SHP77 treated with DMSO at 0.1 percent for 48 hours (cell line): ENCODE measurements around the gene HTT.

Experiments
- DNase-seq: peaks from one replicate; lab custom pipeline; 2025; lab: John Stamatoyannopoulos, UW

Gene HTT

DNA sequence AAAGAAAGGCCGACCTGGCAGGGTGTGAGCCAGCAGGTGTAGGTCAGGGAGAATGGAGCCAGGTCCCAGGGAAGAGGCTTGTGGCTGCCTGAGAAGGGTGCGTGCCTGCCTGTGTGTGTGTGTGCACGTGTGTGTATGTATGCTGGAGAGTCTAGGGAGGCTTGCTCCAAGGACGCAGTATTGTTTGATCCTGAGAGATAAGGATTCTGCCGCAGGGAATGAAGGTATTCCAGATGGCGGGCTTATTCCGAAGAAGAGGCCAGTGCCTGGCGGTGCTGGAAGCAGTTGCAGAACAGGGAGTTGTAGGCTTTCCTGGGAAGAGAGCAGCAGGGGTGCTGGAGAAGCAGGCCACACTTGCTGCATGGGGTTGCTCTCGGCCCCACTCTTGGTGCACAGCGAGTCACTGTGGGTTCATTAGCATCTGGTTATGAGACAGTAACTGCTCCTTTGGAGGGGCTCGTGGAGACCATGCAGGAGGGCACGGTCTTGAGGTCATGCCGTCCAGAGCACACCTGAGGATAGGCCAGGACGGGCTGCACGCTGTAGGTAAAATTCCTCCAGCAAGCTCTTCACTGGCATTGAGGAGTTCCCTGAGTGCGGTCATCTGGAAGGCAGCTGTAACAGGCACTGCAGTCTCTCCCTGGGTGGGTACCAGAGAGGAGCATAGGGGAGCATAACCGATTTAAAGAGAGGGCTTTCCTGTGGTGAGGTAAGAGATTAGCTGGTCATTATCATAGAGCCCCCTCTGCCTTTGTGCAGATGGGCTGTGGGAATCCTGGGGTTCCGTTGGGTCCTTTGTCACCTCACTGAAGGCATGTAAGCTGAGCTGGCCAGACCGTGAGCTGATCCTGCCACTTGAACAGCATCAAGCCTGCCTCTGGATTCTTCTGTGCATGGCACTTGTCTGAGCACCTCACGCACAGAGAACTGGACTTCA, 144.6 kb downstream of the HTT start:
- no peak for DNase-seq

- no peak for DNase-seq
Observed at GRCh38 chr4:3219761-3220475, 145.4 kb downstream of the HTT start.

DNA sequence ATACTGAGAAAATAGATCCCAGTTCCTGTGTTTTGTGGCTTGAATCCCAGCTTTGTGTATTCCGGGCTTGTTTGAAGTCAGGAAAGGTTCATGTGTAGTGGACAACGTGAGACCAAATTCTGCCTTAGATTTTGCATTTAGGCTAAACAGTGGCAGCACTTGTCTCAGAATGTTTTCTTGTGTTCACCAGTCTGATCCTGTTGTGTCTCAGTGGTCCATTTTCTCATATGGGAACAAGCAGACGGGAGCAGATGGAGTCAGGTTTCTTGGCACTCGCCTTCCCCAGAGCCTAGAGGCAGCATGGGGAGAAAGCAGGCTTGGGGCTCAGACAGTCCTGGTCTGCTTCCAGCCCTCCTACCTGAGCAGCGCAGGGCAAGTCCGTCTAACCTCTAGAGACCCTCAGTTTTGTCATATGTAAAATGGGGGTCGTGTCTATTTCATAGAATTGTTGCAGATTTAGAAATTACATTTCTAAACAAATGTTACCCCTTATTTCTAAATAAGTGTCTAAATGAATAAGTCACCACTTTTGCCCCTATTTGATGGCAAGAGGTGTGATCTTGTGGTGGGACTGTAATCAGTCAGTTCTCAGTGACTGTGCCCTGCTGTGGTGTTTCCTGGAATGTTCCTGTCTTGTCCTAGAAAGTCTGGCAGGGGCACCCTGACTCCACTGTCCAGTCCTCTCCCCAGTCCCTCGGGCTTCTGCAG, 146.1 kb downstream of the HTT start:
- DNase-seq, result no peak

DNA sequence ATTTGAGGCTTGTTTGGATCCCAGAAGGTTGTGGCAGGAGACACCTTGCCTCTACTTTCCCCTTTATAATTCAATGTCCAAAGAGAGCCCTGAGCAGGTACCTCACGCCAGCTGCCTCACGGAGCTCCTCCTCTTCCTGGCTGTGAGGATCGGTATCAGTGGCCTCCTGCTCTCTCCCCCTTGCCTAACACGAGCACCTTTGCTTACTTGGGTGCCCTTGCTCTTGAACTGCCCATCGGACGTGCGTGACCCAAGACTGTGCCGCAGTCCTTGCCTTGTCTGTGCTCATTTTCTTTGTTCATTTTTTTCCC, 146.7 kb downstream of the HTT start:
- no peak for DNase-seq

DNA sequence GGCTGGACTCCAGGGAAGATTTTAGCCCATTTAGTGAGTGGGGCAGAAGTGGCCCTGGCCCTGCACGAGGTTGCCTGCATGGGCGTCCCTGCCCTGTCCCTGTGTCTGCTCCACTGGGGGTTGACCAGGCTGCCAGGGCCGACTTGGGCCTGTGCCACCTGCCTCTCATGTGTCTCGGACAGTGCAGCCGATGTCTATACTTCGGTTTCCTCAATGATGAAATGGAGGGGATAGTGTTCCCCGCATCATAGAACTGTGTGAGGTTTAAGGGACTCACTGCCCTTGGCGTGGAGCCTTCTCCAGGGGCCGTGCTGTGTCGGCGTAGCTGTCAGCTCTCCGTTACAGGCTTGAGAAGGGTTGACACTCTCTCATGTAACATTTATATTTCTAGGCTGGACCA, 147.5 kb downstream of the HTT start:
- no peak for DNase-seq

DNA sequence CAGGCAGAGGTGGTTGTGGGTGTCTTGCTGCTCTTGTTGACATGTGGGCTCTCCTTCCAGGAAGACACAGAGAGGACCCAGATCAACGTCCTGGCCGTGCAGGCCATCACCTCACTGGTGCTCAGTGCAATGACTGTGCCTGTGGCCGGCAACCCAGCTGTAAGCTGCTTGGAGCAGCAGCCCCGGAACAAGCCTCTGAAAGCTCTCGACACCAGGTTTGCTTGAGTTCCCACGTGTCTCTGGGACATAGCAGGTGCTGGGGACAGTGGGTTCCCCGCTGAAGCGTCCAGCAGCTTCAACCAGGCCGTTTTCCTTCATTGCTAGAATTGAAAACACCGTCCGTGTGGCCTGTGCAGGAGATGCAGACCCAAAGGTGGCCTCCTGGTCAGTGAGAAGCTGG, 148.9 kb downstream of the HTT start:
- DNase-seq, result no peak

- DNase-seq, result no peak
Observed at GRCh38 chr4:3223956-3224748, 149.7 kb downstream of the HTT start.

DNA sequence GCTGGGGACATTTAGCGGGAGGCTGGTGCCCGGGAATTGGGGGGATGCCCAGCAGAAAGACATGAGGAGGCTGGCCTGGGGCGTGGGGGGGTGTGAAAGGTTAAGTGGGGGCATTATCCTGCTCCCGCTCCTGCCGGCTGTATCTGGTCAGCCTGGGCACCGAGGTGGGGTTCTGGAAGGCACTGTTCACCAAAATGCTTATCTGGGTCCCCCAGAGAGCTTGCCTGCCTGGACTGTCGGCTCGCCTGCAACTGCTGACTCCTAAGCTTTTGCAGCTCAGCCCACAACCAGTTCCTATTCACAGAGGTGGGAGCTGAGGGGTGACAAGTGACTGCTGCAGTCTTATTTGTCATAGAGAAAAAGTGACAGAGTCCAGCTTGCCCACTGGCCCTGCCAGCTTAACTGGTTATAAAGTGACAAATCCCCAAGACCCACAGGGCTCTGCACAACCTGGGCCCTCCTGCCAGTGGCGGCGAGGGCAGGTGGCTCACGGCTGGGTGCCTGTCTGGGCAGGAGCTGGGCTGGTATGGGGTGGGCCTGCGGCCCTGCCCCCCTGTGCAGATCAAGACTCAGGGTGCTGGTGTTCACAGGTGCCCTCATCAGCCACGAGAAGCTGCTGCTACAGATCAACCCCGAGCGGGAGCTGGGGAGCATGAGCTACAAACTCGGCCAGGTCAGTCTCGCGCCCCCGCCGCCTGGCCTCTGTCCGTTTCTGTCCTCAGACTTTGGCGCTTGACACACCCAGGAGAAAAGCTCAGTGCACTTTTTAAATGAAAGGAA, 150.8 kb downstream of the HTT start:
- DNase-seq, result no peak

- DNase-seq, result no peak
Observed at GRCh38 chr4:3225936-3226335, 151.5 kb downstream of the HTT start.

GRCh38 chr4:3226467-3226866, 152.0 kb downstream of the HTT start:
- no peak for DNase-seq

DNA sequence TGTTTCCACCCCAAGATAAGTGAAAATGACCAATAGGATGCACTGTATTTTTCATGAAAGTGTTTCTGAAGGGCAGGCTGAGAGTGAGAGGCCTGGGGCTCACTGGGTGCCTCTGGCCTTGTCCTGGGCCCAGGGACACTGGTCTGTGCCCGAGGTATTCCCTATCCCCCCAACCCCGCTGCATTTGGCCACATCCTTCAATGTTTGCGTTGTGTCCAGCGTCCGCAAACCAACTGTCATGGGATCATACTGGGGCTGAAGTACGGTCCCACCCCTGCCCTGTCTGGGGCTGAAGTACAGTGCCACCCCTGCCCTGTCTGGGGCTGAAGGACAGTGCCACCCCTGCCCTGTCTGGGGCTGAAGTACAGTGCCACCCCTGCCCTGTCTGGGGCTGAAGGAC, 152.5 kb downstream of the HTT start:
- DNase-seq, result no peak

DNA sequence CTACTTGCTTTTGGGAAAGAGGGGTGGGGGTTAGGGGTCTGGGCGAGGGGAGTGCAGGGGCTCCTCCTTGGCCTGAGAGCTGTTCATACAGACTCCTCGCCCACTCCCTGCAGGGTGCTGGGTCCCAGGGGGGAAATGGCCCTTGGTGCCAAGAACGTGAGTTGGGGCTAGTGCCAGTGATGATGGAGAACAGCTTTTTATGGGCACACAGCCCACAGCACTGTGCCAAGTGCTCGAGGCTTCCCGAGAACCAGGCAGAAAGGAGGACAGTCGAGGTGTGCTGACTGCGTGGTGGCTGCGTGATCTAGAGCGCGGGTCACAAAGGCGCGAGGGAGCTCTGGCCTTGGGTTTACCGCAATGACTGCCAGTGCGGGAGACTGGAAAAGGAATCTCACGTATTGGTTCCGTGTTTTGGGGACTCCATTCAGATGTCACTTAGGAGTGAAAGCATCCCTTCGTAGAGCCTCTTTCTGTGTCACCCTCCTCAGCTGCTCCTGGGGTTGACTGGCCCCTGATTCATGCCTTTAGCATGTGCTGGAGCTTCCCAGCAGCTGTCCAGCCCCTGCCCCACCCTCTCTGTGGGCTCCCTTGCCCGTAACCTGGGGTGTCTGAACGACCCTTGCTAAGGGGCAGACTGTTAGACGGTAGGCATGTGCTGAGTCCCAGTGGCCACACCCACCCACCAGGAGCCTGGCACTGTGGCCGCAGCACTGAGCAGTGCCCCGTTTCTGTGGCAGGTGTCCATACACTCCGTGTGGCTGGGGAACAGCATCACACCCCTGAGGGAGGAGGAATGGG, 153.6 kb downstream of the HTT start:
- DNase-seq, result no peak

GRCh38 chr4:3228881-3229280, 154.4 kb downstream of the HTT start:
- DNase-seq, result no peak

- no peak for DNase-seq
Observed at GRCh38 chr4:3229328-3229727, 154.8 kb downstream of the HTT start.

DNA sequence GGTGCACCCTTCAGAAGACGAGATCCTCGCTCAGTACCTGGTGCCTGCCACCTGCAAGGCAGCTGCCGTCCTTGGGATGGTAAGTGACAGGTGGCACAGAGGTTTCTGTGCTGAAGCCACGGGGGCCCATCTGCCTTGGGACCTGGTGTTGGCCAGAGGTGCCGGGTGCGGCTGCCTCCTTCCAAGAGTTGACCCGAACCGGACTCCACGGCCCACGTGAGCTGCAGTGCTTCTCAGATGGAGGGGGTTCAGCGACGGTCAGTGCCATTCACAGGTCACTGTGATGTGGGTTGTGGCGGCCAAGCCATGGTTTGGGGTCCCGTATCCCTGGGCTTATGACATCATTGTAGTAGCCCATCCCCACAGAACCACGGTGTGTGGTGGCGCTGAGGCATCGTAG, 155.5 kb downstream of the HTT start:
- DNase-seq, result no peak

DNA sequence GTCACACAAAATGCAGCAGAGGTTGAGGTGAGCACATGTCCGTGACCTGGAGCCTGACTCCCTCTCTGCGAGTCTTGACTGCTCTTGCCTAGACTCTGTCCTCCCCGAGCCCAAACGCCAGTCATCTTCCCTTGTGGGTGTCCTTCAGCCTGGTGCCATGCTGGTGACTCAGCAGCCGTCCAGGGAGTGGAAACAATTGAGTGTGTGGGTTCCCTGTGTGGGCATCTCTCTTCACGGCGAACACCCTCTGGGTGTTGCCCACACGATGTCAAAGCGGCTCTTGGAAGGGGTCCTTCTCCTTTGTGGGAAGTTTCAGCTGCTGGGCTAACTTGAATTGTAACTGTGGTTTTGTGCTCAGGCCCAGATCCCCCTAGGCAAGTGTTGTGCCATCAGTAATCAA, 157.0 kb downstream of the HTT start:
- no peak for DNase-seq

GRCh38 chr4:3232001-3232400, 157.5 kb downstream of the HTT start:
- DNase-seq, result no peak

DNA sequence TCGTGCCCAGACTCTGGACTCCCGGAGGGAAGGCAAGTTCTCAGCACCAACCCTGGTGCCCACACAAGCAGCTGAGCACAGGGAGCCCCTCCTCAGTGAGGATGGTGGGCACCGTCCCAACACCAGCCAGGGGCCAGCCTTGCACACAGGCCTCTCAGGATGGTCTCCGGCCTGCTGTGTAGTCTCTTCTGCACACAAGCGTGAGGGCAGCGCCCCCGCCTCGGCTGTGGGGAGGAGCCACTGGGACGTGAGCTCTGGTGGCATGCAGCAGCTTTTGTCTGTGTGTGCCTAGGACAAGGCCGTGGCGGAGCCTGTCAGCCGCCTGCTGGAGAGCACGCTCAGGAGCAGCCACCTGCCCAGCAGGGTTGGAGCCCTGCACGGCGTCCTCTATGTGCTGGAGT, 158.4 kb downstream of the HTT start:
- no peak for DNase-seq

DNA sequence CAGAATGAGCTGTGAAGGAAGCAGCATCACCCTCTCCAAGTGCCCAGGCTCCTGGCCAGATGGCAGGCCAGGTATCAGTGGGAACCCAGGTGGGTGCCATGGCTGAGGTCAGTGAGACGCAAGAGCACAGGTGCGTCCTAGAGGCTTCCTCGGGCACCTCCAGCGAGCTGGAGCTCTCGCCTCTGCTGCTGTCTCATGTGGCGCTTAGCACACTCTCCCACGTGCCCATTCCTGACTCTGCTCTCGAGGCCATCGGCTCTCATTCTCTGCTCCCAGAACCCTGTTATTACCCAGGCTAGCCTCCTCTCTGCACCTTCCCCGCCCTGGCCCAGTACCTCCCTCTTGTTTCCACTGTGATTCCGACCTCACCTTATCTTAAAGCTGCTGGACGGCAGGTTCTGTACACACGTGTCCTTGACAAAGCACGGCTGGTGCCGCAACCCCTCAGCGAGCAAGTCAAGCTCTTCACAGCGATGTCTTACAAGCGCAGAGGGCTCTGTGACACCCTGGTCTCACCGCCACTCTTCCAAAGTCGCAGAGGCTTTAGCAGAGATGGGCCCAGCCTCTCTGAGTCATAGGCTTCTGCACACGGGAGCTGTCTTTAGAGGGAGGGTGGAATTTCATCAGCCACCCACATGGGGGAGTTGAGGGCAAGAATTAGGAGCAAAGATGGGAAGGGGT, 159.1 kb downstream of the HTT start:
- no peak for DNase-seq
